Medulla oblongata (tissue), 1 donor: ENCODE data around the gene COBL.

ENCODE experiments used
- DNase-seq: peaks from one replicate; pipeline ENCODE4 v3.0.0-alpha.2; 2015; ENCODE audit errors: extremely low spot score

COBL gene

GRCh38 chr7:51078653-51079052, 238.0 kb downstream of the COBL start:
- DNase-seq = no peak

- DNase-seq = no peak
Observed at GRCh38 chr7:51077987-51078370, 238.6 kb downstream of the COBL start.

- no peak for DNase-seq
Observed at GRCh38 chr7:51077316-51077986, 239.2 kb downstream of the COBL start.

- no peak for DNase-seq
Observed at GRCh38 chr7:51075681-51076580, 240.7 kb downstream of the COBL start.

- DNase-seq = no peak
Observed at GRCh38 chr7:51073171-51073570, 243.4 kb downstream of the COBL start.

- no peak for DNase-seq
Observed at GRCh38 chr7:51072281-51072680, 244.3 kb downstream of the COBL start.

- no peak for DNase-seq
Observed at GRCh38 chr7:51071427-51071826, 245.2 kb downstream of the COBL start.

- no peak for DNase-seq
Observed at GRCh38 chr7:51070151-51070550, 246.5 kb downstream of the COBL start.

- DNase-seq = no peak
Observed at GRCh38 chr7:51069411-51070083, 247.1 kb downstream of the COBL start.

- no peak for DNase-seq
Observed at GRCh38 chr7:51068401-51068800, 248.2 kb downstream of the COBL start.

GRCh38 chr7:51067757-51068156, 248.9 kb downstream of the COBL start:
- DNase-seq = peak; percentile 85

- no peak for DNase-seq
Observed at GRCh38 chr7:51067258-51067657, 249.4 kb downstream of the COBL start.

- no peak for DNase-seq
Observed at GRCh38 chr7:51066405-51066882, 250.2 kb downstream of the COBL start.

- DNase-seq = no peak
Observed at GRCh38 chr7:51065766-51066165, 250.8 kb downstream of the COBL start.

- no peak for DNase-seq
Observed at GRCh38 chr7:51064688-51065087, 251.9 kb downstream of the COBL start.

- peak; percentile 40 for DNase-seq
Observed at GRCh38 chr7:51062222-51062987, 254.2 kb downstream of the COBL start.

GRCh38 chr7:51060536-51060935, 256.1 kb downstream of the COBL start:
- no peak for DNase-seq

- DNase-seq = no peak
Observed at GRCh38 chr7:51059504-51060142, 257.0 kb downstream of the COBL start.

GRCh38 chr7:51058764-51059163, 257.8 kb downstream of the COBL start:
- no peak for DNase-seq

GRCh38 chr7:51055039-51055840, 261.4 kb downstream of the COBL start:
- DNase-seq = no peak
